Ishikawa (cell line): Measurements from ENCODE around the gene SERPINA6.
A peak's percentile ranks its signal among the peaks of the same experiment; 100 is the strongest.

Experiments
- CEBPB ChIP-seq: IDR thresholded peaks from 2 replicates; pipeline ENCODE4 v1.6.1; 2012
- EGR1 ChIP-seq: IDR thresholded peaks from 2 replicates; pipeline ENCODE4 v1.6.1; 2012
- EP300 ChIP-seq: IDR thresholded peaks from 2 replicates; pipeline ENCODE4 v1.6.1; 2012; ENCODE audit warnings: borderline replicate concordance
- NFIC ChIP-seq: IDR thresholded peaks from 2 replicates; pipeline ENCODE4 v1.6.1; 2012
- RAD21 ChIP-seq: IDR thresholded peaks from 2 replicates; pipeline ENCODE4 v1.6.1; 2012; ENCODE audit warnings: low read depth
- TAF1 ChIP-seq: IDR thresholded peaks from 2 replicates; pipeline ENCODE4 v1.6.1; 2012; ENCODE audit warnings: low read depth, mild to moderate bottlenecking
- TCF12 ChIP-seq: IDR thresholded peaks from 2 replicates; pipeline ENCODE4 v1.6.1; 2012; ENCODE audit warnings: low read depth
- TEAD4 ChIP-seq: IDR thresholded peaks from 2 replicates; pipeline ENCODE4 v1.6.1; 2012
- USF1 ChIP-seq: IDR thresholded peaks from 2 replicates; pipeline ENCODE4 v1.6.1; 2012
- YY1 ChIP-seq: IDR thresholded peaks from 2 replicates; pipeline ENCODE4 v1.6.1; 2012; ENCODE audit warnings: low read depth
- TF ChIP-seq, protein P1 (sequence below): IDR thresholded peaks from 2 replicates; pipeline ENCODE4 v1.6.1; 2012

DNA sequence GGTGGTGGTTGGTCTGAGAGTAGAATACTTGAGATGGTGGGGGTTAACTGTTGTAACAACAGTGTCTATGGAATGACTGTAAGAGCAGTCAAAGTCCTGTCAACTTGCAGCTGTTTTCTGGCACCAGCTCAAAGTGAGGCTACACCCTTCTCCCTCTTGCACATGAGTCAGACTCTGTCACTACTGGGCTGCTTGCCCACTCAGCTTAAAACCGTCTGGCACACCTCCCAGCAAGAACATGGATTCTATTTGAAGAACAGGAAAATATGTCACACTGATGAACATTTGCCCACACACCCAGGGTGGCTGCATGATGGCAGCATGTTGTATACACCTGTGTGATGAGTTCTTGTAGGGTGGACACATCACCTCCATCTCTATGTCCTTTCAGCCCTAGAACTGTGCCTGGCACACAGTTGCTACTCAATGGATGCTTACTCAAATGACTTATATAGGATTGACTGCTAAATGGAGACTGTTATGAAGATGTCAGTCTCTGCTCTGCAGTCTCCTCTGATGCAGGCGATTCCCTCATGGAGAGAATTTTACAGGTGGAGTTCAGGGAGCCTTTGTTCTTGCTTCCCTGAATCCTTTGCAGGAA, 19.3 kb upstream of the SERPINA6 start:
- TF ChIP-seq EP300 (no peak), NFIC (peak; percentile 80), TAF1 (no peak), CEBPB (no peak), EGR1 (no peak), TEAD4 (no peak), TCF12 (no peak), USF1 (no peak), YY1 (no peak), RAD21 (no peak)
- TF ChIP-seq, protein P1, sequence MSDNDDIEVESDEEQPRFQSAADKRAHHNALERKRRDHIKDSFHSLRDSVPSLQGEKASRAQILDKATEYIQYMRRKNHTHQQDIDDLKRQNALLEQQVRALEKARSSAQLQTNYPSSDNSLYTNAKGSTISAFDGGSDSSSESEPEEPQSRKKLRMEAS = no peak
